PC-9 (cell line): ENCODE results near the gene WNT9B. TPM values are rescaled to one million over a fixed set of nuclear protein-coding genes. Genes with fewer than 3 reads are reported as not detected.
A peak's percentile ranks its signal among the peaks of the same experiment; 100 is the strongest.

Source experiments
- Bru-seq: library from RNA; stranded (reverse); fragments of 400-500 nt; gene quantifications from one replicate; lab custom pipeline; 2021; lab: Mats Ljungman, UMichigan
- BruChase-seq, 2 experiments: library from RNA; stranded (reverse); fragments of 400-500 nt; gene quantifications; one replicate each; lab custom pipeline; 2021; lab: Mats Ljungman, UMichigan
- BruUV-seq: library from RNA; stranded (reverse); fragments of 400-500 nt; replicated peaks from 2 replicates; lab custom pipeline; 2021; lab: Mats Ljungman, UMichigan
- CTCF ChIA-PET: fragments of 300-600 bp; sonication (Branson Sonifier 250); formaldehyde crosslinking; loops from one replicate; lab custom pipeline; 2022; ENCODE audit warnings: antibody characterized with exemption; lab: Charles Lee
- POLR2A ChIA-PET: fragments of 300-600 bp; sonication (Branson Sonifier 250); formaldehyde crosslinking; loops from one replicate; lab custom pipeline; 2022; ENCODE audit warnings: antibody characterized with exemption; ENCODE audit not compliant: unreplicated experiment; lab: Charles Lee
- DNase-seq, 2 experiments: peaks; one replicate each; pipeline versions ENCODE4 v3.0.0 to v3.0.0-alpha.2; 2015 to 2022; ENCODE audit warnings: mixed read lengths in 1 of 2
- H2AFZ ChIP-seq: fragments of 200-600 bp; sonication (generic); 2 replicates; pipeline ENCODE4 v1.8.1; 2017; ENCODE audit warnings: antibody characterized with exemption
- H3F3A ChIP-seq: fragments of 200-600 bp; sonication (generic); 2 replicates; pipeline ENCODE4 v1.8.1; 2017; ENCODE audit warnings: antibody characterized with exemption, mild to moderate bottlenecking, low read depth; ENCODE audit not compliant: insufficient read depth
- H3K27ac ChIP-seq: fragments of 200-600 bp; sonication (generic); 2 replicates; pipeline ENCODE4 v1.6.1; 2016; ENCODE audit warnings: mixed run types
- H3K27me3 ChIP-seq: fragments of 200-600 bp; sonication (generic); 2 replicates; pipeline ENCODE4 v1.6.1; 2016; ENCODE audit warnings: low read depth, mixed run types; ENCODE audit not compliant: insufficient read depth
- H3K36me3 ChIP-seq: fragments of 200-600 bp; sonication (generic); 2 replicates; pipeline ENCODE4 v1.6.1; 2016; ENCODE audit warnings: low read depth, mixed run types
- H3K4me1 ChIP-seq: fragments of 200-600 bp; sonication (generic); replicated peaks from 2 replicates; pipeline ENCODE4 v1.6.1; 2016; ENCODE audit warnings: mixed run types; ENCODE audit not compliant: insufficient read depth
- H3K4me2 ChIP-seq: fragments of 200-600 bp; sonication (generic); 2 replicates; pipeline ENCODE4 v1.6.1; 2017; ENCODE audit warnings: mixed run types
- H3K4me3 ChIP-seq: fragments of 200-600 bp; sonication (generic); 2 replicates; pipeline ENCODE4 v1.6.1; 2016; ENCODE audit warnings: mixed run types
- H3K79me2 ChIP-seq: fragments of 200-600 bp; sonication (generic); 2 replicates; pipeline ENCODE4 v1.6.1; 2017; ENCODE audit warnings: low read depth, mixed run types
- H3K9me2 ChIP-seq: fragments of 200-600 bp; sonication (generic); 2 replicates; pipeline ENCODE4 v1.8.1; 2017; ENCODE audit warnings: mild to moderate bottlenecking; ENCODE audit not compliant: insufficient read depth
- H3K9me3 ChIP-seq: fragments of 200-600 bp; sonication (generic); 2 replicates; pipeline ENCODE4 v1.8.1; 2016; ENCODE audit warnings: low read depth; ENCODE audit not compliant: insufficient read depth
- H4K20me1 ChIP-seq: fragments of 200-600 bp; sonication (generic); 2 replicates; pipeline ENCODE4 v1.8.1; 2017; ENCODE audit not compliant: insufficient read depth
- EZH2 ChIP-seq: fragments of 200-600 bp; sonication (generic); IDR thresholded peaks from 2 replicates; pipeline ENCODE4 v1.8.0; 2017; ENCODE audit warnings: antibody characterized with exemption, low read depth
- intact Hi-C: fragments of 100-400 bp; cut with micrococcal nuclease; formaldehyde crosslinking; loops from one replicate; pipeline ENCODE4 v1.10.0; 2022; ENCODE audit not compliant: unreplicated experiment
- long read RNA-seq: library from polyadenylated mRNA; stranded (forward); transcript quantifications from one replicate; pipeline ENCODE4 v2.0.0, GENCODE V29; 2022
- total RNA-seq: library from RNA; stranded (reverse); gene quantifications from 2 replicates; pipeline ENCODE4 v1.2.3, GENCODE V29; 2021
- TF ChIP-seq, protein P1 (sequence below): fragments of 200-600 bp; sonication (generic); conservative IDR thresholded peaks from 2 replicates; pipeline ENCODE4 v1.6.1; 2017; ENCODE audit warnings: mixed run types, antibody characterized with exemption, mild to moderate bottlenecking, moderate library complexity

Gene WNT9B
- total RNA-seq: not detected in 2 replicates
- Bru-seq, nascent RNA: percentile 4 among the genes with signal in this experiment
- not detected for BruChase-seq, experiment 1, labeled RNA remaining after a 2-hour chase
- not detected for BruChase-seq, experiment 2, labeled RNA remaining after a 6-hour chase
- long read RNA-seq: 0 reads

GRCh38 chr17:46851029-46851741 lies at the start of gene WNT9B:
Gene WNT9B (plus strand): TSS chr17:46851583. CDS start chr17:46851639, 56 bp downstream.
- Histone ChIP-seq H3K79me2 (no peaks in the 10 kb centered on the region), H3K4me2 (no peak within 1 kb of the TSS), H3K9me3 (no peaks in the 10 kb centered on the region), H4K20me1 (no peaks in the 10 kb centered on the region), H3K27ac (no peak within 1 kb of the TSS), H3K36me3 (no peaks in the 10 kb centered on the region), H3K27me3 (peaks cover 28% of the 10 kb centered on the region), H3K4me1 (no peaks in the 10 kb centered on the region), H3F3A (no peaks in the 10 kb centered on the region), H3K9me2 (no peaks in the 10 kb centered on the region), H3K4me3 (no peak within 1 kb of the TSS), H2AFZ (no peak within 1 kb of the TSS)
- DNase-seq: peak in 1 of 2 experiments; percentile 39
- no TSS peak for BruUV-seq
- no peak for TF ChIP-seq EZH2
- TF ChIP-seq, protein P1, sequence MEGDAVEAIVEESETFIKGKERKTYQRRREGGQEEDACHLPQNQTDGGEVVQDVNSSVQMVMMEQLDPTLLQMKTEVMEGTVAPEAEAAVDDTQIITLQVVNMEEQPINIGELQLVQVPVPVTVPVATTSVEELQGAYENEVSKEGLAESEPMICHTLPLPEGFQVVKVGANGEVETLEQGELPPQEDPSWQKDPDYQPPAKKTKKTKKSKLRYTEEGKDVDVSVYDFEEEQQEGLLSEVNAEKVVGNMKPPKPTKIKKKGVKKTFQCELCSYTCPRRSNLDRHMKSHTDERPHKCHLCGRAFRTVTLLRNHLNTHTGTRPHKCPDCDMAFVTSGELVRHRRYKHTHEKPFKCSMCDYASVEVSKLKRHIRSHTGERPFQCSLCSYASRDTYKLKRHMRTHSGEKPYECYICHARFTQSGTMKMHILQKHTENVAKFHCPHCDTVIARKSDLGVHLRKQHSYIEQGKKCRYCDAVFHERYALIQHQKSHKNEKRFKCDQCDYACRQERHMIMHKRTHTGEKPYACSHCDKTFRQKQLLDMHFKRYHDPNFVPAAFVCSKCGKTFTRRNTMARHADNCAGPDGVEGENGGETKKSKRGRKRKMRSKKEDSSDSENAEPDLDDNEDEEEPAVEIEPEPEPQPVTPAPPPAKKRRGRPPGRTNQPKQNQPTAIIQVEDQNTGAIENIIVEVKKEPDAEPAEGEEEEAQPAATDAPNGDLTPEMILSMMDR: no peak
- ChIA-PET CTCF (no interaction called here), POLR2A (no interaction called here)
- intact Hi-C loops: no loop called here

DNA sequence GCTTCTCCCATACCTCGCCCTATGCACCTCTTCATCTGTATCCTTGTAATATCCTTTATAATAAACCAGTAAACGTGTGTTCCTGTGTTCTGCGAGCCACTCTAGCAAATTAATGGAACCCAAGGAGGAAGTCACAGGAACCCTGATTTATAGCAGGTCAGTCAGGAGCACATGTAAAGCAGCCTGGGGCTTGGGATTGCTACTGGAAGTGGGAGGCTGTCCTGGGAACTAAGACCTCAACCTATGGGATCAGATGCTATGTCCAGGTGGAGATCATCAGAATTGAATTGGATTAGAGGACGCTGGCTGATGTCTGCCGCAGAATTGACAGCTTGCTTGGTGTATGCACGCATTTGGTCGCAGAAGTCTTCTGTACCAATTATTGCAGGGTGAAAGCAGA lies 48.6 kb upstream of the WNT9B start:
- intact Hi-C loops: no loop called here
- peaks cover 12% of the 10 kb centered on the region for H3F3A ChIP-seq

DNA sequence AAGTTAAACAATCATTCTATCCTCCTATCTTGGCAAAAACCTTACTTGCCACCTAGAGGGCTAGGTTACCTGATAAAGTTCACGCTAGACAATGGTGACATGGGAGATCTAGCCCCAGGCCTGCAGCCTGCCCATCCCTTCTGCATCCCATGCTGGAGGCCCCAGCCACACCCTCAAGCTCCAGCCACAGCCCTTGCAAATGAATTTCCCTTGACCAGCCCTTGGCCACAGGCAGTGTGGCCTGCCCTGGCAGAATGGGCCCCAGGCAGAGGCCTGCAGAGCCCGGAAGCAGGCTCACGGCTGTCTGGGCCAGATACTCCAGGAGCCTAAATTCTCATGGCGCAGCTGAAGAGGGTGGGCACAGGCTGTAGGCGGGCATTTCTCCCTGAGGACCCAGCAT lies 47.8 kb upstream of the WNT9B start:
- CTCF ChIA-PET: no interaction called here
- peak in 1 of 2 experiments; percentile 44 for DNase-seq

More for the DNA sequence above, 48.6 kb upstream of the WNT9B start:
- H3K79me2 ChIP-seq: no peaks in the 10 kb centered on the region
- DNase-seq: no peak
- no peaks in the 10 kb centered on the region for H3K27me3 ChIP-seq
- no peaks in the 10 kb centered on the region for H4K20me1 ChIP-seq
- no peak for TF ChIP-seq EZH2
- TF ChIP-seq, protein P1: no peak
- no peak overlapping the region for H3K27ac ChIP-seq
- no peaks in the 10 kb centered on the region for H3K36me3 ChIP-seq
- H3K9me3 ChIP-seq: no peaks in the 10 kb centered on the region
- ChIA-PET CTCF (no interaction called here), POLR2A (no interaction called here)
- H3K4me2 ChIP-seq: no peak overlapping the region
- peaks cover 13% of the 10 kb centered on the region; the same call in 1 of the 2 replicates for H3K4me1 ChIP-seq
- no peak overlapping the region for H2AFZ ChIP-seq
- BruUV-seq: no TSS peak
- H3K4me3 ChIP-seq: no peak overlapping the region
- H3K9me2 ChIP-seq: no peaks in the 10 kb centered on the region

More for the DNA sequence above, 47.8 kb upstream of the WNT9B start:
- Histone ChIP-seq H3K9me2 (no peaks in the 10 kb centered on the region), H3K4me3 (no peak overlapping the region), H3F3A (peaks cover 12% of the 10 kb centered on the region), H3K4me2 (0 out of 2 replicates have a peak overlapping the region, but pooled peaks have one; percentile 23), H4K20me1 (no peaks in the 10 kb centered on the region), H2AFZ (no peak overlapping the region), H3K27me3 (no peaks in the 10 kb centered on the region), H3K27ac (no peak overlapping the region), H3K9me3 (no peaks in the 10 kb centered on the region), H3K4me1 (peaks cover 13% of the 10 kb centered on the region; the same call in 1 of the 2 replicates), H3K79me2 (no peaks in the 10 kb centered on the region), H3K36me3 (no peaks in the 10 kb centered on the region)
- BruUV-seq: no TSS peak
- POLR2A ChIA-PET: no interaction called here
- intact Hi-C loops: no loop called here
- TF ChIP-seq, protein P1: no peak
- TF ChIP-seq EZH2: no peak
